Cardiac fibroblast (primary cell): Measurements from ENCODE around the gene HGF.

Experiments used
- DNase-seq, 2 donors: peaks; one replicate each; pipeline versions ENCODE4 v3.0.0 to v3.0.0-alpha.2; 2010; ENCODE audit warnings: low read depth in 2 of 2
- H3K4me3 ChIP-seq, 2 donors: replicated peaks in 1 of 2; 1 replicate in 1 of 2; 2 replicates in 1 of 2; pipeline ENCODE4 v1.5.1; 2011; ENCODE audit warnings: low read depth in 2 of 2, low read length in 2 of 2, mild to moderate bottlenecking in 2 of 2, moderate library complexity in 1 of 2
- TF ChIP-seq, protein P1 (sequence below): IDR thresholded peaks from one replicate; pipeline ENCODE4 v1.5.1; 2011; ENCODE audit warnings: low read depth, mild to moderate bottlenecking, low read length, inconsistent platforms

Gene HGF

DNA sequence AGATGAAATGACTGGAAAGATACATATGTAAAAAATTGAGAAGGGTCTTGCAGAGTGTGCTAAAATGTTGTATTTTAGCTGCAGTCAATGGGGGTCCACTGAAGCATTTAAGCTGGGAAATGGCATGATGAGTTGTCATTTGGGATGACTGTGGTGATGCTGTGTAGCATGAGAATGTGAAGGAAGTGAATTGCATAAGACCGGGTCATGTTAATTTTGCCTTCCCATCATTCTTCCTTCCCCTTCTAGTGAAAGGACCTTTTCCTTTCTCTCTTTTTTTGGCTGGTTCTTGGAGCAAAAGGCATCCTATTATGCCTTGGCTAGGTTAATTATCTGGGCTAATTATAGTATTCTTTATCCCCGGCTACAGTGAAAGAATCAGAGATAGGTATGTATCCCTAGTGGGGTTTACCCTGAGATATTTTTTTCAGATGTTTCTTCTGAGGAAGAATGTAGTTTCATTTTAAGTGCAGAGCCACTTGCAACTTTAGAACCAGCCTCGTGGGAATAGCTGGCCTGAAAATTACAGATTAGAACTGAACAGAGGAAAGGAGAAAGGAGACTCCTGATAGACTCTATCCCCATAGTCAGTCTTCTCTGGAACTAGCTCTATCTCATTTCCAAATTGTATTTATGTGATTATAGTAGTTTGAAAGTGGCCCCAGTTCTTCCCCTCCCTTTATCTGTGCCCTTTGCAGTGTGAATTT, 93.6 kb downstream of the HGF start:
- TF ChIP-seq, protein P1, sequence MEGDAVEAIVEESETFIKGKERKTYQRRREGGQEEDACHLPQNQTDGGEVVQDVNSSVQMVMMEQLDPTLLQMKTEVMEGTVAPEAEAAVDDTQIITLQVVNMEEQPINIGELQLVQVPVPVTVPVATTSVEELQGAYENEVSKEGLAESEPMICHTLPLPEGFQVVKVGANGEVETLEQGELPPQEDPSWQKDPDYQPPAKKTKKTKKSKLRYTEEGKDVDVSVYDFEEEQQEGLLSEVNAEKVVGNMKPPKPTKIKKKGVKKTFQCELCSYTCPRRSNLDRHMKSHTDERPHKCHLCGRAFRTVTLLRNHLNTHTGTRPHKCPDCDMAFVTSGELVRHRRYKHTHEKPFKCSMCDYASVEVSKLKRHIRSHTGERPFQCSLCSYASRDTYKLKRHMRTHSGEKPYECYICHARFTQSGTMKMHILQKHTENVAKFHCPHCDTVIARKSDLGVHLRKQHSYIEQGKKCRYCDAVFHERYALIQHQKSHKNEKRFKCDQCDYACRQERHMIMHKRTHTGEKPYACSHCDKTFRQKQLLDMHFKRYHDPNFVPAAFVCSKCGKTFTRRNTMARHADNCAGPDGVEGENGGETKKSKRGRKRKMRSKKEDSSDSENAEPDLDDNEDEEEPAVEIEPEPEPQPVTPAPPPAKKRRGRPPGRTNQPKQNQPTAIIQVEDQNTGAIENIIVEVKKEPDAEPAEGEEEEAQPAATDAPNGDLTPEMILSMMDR, result no peak
- DNase-seq, result peak; percentile 42 to 58

DNA sequence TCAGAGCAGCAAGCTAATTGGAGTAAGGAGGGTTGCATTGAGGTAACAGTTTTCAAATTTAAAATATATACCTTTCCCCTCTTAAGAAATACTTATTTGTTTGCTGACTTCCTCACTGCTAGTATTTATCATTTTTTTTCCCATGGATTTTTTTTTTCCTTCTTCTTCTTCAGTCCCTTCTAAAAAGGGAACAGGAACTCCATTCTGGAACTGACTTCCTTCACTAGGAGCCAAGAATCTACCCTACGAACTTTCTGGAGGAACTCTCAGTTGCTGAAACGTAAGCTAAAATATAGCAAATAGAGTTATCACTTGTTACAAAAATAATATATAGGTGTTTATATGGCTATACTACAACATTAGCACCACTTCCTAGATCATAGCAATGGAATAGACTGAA, 95.4 kb downstream of the HGF start:
- no peak overlapping the region for H3K4me3 ChIP-seq
- DNase-seq, result no peak
- TF ChIP-seq, protein P1, result no peak

More for the DNA sequence above, 93.6 kb downstream of the HGF start:
- no peak overlapping the region for H3K4me3 ChIP-seq

DNA sequence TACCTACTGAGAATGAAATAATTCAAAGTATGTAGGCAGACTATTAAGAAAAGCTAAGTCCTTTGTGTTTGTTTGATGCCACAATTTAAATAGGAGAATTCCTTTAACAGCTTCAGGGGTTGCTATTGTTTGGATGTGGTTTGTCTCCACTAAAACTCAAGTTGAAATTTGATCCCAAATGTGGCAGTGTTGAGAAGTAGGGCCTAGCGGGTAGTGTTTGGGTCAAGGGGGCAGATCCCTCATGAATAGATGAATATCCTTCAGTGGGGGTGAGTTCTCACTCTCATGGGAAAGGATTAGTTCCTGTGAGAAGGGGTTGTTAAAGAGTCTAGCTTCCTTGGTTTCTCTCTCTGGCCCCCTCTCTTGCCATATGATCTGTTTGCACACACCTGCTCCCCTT, 97.0 kb downstream of the HGF start:
- H3K4me3 ChIP-seq, result no peak overlapping the region
- no peak for DNase-seq
- TF ChIP-seq, protein P1, result no peak

DNA sequence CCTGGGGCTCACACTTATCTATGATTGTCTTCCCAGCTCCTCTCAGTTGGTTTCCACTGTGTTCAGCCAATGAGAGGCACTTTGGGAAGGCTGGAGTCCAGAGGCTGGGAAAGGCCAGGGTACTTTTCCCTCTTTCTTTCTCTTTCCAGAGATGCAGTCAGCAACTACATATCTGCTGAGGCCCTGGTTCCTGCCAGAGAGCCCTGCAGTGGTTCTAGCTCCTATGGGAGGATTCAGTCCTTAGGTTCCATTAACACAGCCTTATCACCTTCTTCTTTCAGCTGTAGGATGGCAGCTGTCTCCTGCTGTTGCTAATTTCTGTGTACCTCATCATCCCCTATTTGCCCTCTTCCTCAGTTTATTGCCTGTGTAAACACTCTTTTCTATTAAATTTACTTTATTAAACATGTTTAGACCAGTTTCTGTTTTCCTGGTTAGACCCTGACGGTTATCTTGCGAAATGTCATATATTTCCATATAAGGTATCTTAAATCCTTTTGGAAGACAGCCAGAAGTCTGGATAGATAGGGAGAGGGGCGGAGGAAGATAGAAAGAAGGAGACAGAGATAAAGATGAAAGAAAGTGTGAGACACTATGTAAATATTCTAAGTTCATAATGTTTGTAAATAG, 100.3 kb downstream of the HGF start:
- no peak for DNase-seq
- TF ChIP-seq, protein P1, result no peak
- no peak overlapping the region for H3K4me3 ChIP-seq

DNA sequence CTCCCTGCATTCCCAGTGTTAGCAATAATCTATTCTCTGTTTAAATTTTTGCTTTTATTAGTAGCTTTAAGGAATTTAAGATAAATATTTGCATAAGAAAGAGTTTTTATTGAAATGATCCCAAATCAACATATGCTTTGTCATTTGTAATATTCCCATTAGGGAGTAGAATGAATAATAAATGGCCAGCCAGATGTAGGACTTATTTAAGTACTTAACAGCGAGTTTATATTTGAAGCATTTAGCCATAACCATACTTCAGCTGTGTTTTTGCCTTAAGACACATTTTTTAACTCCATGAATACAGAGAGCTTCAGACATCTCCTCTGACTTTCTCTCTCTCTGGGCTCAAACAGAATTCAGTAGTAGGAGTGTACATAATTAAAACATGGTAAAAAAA, 103.6 kb downstream of the HGF start:
- TF ChIP-seq, protein P1, result no peak
- DNase-seq, result no peak
- no peak overlapping the region for H3K4me3 ChIP-seq

DNA sequence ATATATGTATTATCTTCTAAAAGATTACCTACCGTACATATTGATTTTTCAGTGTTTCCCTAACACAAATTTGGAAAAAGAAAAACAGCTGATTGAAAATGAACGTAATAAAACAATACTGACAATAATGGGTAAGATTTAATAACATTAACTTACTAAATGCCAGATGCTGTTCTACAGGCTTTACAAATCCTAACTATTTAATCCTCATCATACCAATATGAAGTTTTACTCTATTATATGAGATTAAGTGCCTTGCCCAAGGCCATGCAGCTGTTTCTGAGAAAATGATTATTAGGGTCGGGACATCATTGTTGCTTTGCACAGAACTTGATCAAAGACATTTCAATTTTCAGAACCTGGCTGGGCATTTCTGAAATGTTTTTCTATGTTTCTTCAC, 104.6 kb downstream of the HGF start:
- TF ChIP-seq, protein P1, result no peak
- no peak overlapping the region for H3K4me3 ChIP-seq
- no peak for DNase-seq
